ENCODE results near the gene TAOK3. TPM values are rescaled to one million over a fixed set of nuclear protein-coding genes. Genes with fewer than 3 reads are reported as not detected.

TAOK3 gene
- total RNA-seq, 2 experiments from 2014 or later: 46.0 to 47.1 TPM

- Mint-ChIP-seq H3K27ac (no peak overlapping the region), H3K9me3 (no peaks in the 10 kb centered on the region), H3K36me3 (ENCODE audit: low read depth) (peaks cover 5% of the 10 kb centered on the region), H3K27me3 (no peaks in the 10 kb centered on the region), H3K4me1 (ENCODE audit: low read depth) (peaks cover 35% of the 10 kb centered on the region), H3K4me3 (no peak overlapping the region)
- TF ChIP-seq CTCF (IDR thresholded peaks at IDR 0.05): no peak
- ATAC-seq: no peak
- POLR2A ChIA-PET: interaction anchor here (0.5 to 1.3 kb wide), 4 partner anchors 12 to 55 kb away, joined by 3 read pairs; no protein-coding TSS in a partner anchor
- CTCF ChIA-PET: interaction anchor here (0.6 to 2.1 kb wide), 5 partner anchors 9 to 86 kb away, joined by 3 to 12 read pairs (median 3); partner anchors contain the start of gene SUDS3
- no peak for DNase-seq
- intact Hi-C loops (cut with micrococcal nuclease): no loop called here
These were observed 72.8 kb downstream of the TAOK3 start for GRCh38 chr12:118299791-118300460.

GRCh38 chr12:118297284-118297683 is 75.4 kb downstream of the TAOK3 start:
- no peak for ATAC-seq
- TF ChIP-seq CTCF (IDR thresholded peaks at IDR 0.05): no peak
- Mint-ChIP-seq H3K9me3 (no peaks in the 10 kb centered on the region), H3K4me3 (no peak overlapping the region), H3K36me3 (ENCODE audit: low read depth) (peaks cover 8% of the 10 kb centered on the region), H3K27ac (no peak overlapping the region), H3K27me3 (no peaks in the 10 kb centered on the region), H3K4me1 (ENCODE audit: low read depth) (peaks cover 17% of the 10 kb centered on the region)
- POLR2A ChIA-PET: no interaction called here
- CTCF ChIA-PET: interaction anchor here (0.7 kb wide), 1 partner anchor 61 kb away, joined by 3 read pairs; no protein-coding TSS in a partner anchor
- intact Hi-C loops (cut with micrococcal nuclease): no loop called here
- no peak for DNase-seq

- H3K9me3 Mint-ChIP-seq: no peaks in the 10 kb centered on the region
- ATAC-seq (no peak), DNase-seq (no peak)
- no peaks in the 10 kb centered on the region for H3K27me3 Mint-ChIP-seq
- H3K27ac Mint-ChIP-seq: no peak overlapping the region
- ChIA-PET CTCF (no interaction called here), POLR2A (no interaction called here)
- intact Hi-C loops (cut with micrococcal nuclease): no loop called here
- TF ChIP-seq CTCF (IDR thresholded peaks at IDR 0.05): no peak
- no peak overlapping the region for H3K4me3 Mint-ChIP-seq
- H3K36me3 Mint-ChIP-seq (ENCODE audit: low read depth): peaks cover 8% of the 10 kb centered on the region
- H3K4me1 Mint-ChIP-seq (ENCODE audit: low read depth): peaks cover 4% of the 10 kb centered on the region
These were observed 79.9 kb downstream of the TAOK3 start for GRCh38 chr12:118292836-118293235.

DNA sequence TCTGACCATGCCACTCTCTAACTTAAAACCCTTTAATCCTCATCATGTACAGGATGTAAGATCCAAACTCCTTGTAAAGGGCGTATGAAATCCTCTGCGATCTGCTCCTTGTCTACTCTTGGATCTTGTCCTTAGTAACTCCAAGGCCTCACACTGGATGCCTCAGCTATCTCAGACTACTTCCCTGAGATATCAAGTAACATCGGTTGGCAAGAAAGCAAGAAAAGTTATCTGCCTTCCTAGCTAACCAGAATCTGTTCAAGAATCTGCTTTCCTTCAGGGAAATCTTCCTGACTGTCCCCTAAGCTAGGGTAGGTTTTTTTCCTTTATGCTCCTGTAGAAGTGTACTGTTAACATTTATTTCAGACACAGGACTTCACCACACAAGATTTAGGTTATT is 82.6 kb downstream of the TAOK3 start:
- POLR2A ChIA-PET: interaction anchor here (0.6 kb wide), 1 partner anchor 69 kb away, joined by 3 read pairs; no protein-coding TSS in a partner anchor
- Mint-ChIP-seq H3K9me3 (no peaks in the 10 kb centered on the region), H3K27me3 (no peaks in the 10 kb centered on the region), H3K4me3 (no peak overlapping the region), H3K27ac (no peak overlapping the region), H3K36me3 (ENCODE audit: low read depth) (peaks cover 20% of the 10 kb centered on the region), H3K4me1 (ENCODE audit: low read depth) (peaks cover 11% of the 10 kb centered on the region)
- ATAC-seq (no peak), DNase-seq (no peak)
- TF ChIP-seq CTCF (IDR thresholded peaks at IDR 0.05): no peak
- CTCF ChIA-PET: interaction anchor here (1.6 to 2.0 kb wide), 2 partner anchors 10 to 170 kb away, joined by 4 to 7 read pairs; no protein-coding TSS in a partner anchor
- intact Hi-C loops (cut with micrococcal nuclease): no loop called here

DNA sequence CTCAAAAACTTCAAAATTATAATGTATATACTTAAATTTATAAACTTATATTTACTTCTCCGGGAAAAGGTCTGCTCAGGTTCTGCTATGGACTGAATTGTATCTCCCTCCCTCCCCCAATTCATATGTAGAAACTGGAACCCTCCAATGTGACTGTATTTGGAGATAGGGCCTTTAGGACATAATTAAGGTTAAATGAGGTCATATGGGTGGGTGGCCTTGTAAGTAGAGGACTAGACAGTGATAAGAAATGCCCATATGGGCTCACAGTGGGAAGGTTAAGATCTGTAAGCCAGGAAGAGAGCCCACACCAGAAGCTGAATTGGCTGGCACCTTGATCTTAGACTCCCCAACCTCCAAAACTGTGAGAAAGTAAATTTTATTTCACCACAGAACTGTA is 84.5 kb downstream of the TAOK3 start:
- intact Hi-C loops (cut with micrococcal nuclease): no loop called here
- no peak overlapping the region for H3K4me3 Mint-ChIP-seq
- H3K9me3 Mint-ChIP-seq: no peaks in the 10 kb centered on the region
- no peak for ATAC-seq
- peaks cover 24% of the 10 kb centered on the region for H3K36me3 Mint-ChIP-seq (ENCODE audit: low read depth)
- H3K4me1 Mint-ChIP-seq (ENCODE audit: low read depth): peaks cover 14% of the 10 kb centered on the region
- ChIA-PET POLR2A (no interaction called here), CTCF (interaction anchor here (1.3 to 2.0 kb wide), 3 partner anchors 18 to 168 kb away, joined by 3 to 7 read pairs (median 3); partner anchors contain the start of gene SUDS3)
- H3K27ac Mint-ChIP-seq: no peak overlapping the region
- DNase-seq: no peak
- H3K27me3 Mint-ChIP-seq: no peaks in the 10 kb centered on the region
- no peak for TF ChIP-seq CTCF (IDR thresholded peaks at IDR 0.05)
